Measurements from ENCODE around the gene ZNF677.
"Not testable (repeated sequence)": the region's sequence is repeated elsewhere in the genome, so short reads cannot be mapped to it uniquely, and the experiment has no call there.

Gene ZNF677

DNA sequence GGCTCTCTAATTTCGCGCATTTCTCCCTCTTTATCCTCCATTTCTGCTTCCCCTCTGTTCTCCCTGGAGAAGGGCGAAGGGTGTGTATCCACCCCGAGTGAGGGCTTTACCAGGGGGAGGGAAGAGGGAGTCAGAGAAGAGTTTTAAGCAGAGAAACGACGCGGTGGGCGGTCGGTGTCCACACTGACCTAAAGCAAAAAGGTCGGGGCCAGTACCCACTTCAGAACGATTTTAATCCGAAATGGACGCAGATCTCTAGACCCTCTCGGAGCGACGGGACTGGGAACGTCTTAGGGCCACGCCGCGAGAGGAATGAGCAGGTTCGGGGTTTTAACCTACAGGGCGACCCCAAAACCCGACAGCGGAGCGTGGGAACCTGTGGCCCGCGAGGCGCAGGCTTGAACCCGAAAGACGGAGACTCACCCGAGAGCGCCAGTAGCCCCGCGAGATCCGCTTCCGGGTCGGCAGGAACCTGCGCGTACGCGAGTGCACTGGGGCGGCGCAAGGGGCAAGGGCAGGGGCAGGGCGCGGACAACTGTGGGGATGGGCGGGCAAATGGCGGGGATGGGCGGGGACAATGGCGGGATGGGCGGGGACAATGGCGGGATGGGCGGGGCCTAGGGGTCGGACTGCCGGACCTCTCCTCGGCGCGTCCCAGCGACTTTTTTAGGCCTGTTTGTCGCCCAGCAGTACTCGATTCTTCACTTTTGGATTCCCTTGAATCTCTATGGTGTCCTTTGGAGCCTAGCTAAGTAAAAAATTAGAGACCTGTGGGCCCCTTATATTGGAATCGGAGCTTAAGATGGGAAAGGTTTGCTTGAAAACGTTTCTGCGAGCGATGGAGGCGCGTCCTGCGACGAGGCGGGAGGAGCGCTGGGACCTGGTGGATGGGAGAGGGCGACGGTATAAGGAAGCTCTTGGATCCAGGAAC is at the start of gene ZNF677:
ZNF677 (minus strand) TSS at position 463 of the 931 bp plus-strand sequence. CDS start 3,323 bp downstream, outside the sequence.
- Histone ChIP-seq H3K27me3 (replicated peaks) (no peaks in the 10 kb centered on the region), H3K4me3 (ENCODE audit: low read depth, low read length) (peak within 1 kb of the TSS; percentile 89), H3K36me3 (replicated peaks) (no peaks in the 10 kb centered on the region), H3K27ac (peak within 1 kb of the TSS; percentile 63)
- in situ Hi-C loops (cut with HindIII; ENCODE audit: low pct_ligation_motif_present, low sequenced_read_pairs), result no loop called here
- DNase-seq, result peak; percentile 70
- TF ChIP-seq, protein P1, sequence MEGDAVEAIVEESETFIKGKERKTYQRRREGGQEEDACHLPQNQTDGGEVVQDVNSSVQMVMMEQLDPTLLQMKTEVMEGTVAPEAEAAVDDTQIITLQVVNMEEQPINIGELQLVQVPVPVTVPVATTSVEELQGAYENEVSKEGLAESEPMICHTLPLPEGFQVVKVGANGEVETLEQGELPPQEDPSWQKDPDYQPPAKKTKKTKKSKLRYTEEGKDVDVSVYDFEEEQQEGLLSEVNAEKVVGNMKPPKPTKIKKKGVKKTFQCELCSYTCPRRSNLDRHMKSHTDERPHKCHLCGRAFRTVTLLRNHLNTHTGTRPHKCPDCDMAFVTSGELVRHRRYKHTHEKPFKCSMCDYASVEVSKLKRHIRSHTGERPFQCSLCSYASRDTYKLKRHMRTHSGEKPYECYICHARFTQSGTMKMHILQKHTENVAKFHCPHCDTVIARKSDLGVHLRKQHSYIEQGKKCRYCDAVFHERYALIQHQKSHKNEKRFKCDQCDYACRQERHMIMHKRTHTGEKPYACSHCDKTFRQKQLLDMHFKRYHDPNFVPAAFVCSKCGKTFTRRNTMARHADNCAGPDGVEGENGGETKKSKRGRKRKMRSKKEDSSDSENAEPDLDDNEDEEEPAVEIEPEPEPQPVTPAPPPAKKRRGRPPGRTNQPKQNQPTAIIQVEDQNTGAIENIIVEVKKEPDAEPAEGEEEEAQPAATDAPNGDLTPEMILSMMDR (IDR thresholded peaks at IDR 0.05; ENCODE audit: low read depth, low read length, missing control alignments), result no peak

DNA sequence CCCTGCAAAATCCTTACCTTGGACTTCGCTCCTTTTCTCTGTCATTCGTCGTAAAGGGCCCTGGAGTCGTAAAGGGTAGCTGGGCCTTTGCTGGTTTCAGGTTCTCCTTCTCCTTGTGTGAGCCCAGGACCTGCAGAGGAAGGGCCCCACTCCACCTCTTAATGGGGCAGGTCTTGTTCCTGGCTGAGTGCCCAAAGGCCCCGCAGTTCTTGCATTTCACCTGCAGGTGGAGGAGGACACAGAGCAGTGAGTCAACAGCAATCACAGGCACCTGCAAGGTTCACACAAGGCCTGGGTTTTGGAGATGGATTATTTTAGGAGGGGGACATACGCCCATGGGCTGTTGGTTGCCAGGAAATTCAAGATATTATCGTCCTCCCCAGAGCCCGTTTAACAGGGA is 46.7 kb upstream of the ZNF677 start:
- H3K4me3 ChIP-seq (ENCODE audit: low read depth, low read length); DNase-seq; H3K27ac ChIP-seq; H3K27me3 ChIP-seq (replicated peaks); H3K36me3 ChIP-seq (replicated peaks); in situ Hi-C loops (cut with HindIII; ENCODE audit: low pct_ligation_motif_present, low sequenced_read_pairs): not testable (repeated sequence)

DNA sequence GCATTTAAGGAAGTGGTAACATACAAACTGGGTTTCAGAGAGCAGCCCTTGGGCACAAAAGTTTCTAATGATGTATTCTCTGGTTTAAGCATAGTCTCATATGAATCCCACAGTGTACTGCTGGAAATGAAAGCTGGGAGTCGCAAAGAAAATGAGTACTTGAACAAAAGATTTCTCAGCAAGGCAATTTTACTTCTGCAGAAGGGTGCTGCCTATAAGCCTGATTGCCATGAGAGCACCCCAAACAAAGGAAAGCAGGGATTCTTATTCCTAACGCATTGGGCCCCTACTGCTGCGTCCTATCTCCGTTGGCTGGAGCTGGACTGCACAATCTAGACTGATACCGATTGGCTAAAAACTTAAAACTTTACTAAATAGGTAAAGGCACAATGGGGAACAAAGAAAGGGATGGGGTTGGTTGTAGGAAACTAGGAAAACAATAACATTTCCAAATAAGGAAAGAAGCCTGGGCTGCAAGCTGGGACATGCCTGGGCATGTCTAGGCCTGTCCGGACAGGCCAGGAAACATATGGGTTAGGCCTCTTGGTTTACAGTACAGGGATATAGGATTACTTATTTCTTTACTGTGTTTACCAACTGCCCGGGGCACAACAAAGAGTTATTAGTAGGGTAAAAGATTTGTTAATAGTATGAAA is 40.2 kb upstream of the ZNF677 start:
- Histone ChIP-seq H3K36me3 (replicated peaks) (no peaks in the 10 kb centered on the region), H3K4me3 (ENCODE audit: low read depth, low read length) (no peak overlapping the region), H3K27me3 (replicated peaks) (no peaks in the 10 kb centered on the region), H3K27ac (no peak overlapping the region)
- in situ Hi-C loops (cut with HindIII; ENCODE audit: low pct_ligation_motif_present, low sequenced_read_pairs), result no loop called here
- TF ChIP-seq, protein P1 (IDR thresholded peaks at IDR 0.05; ENCODE audit: low read depth, low read length, missing control alignments), result no peak
- no peak for DNase-seq

DNA sequence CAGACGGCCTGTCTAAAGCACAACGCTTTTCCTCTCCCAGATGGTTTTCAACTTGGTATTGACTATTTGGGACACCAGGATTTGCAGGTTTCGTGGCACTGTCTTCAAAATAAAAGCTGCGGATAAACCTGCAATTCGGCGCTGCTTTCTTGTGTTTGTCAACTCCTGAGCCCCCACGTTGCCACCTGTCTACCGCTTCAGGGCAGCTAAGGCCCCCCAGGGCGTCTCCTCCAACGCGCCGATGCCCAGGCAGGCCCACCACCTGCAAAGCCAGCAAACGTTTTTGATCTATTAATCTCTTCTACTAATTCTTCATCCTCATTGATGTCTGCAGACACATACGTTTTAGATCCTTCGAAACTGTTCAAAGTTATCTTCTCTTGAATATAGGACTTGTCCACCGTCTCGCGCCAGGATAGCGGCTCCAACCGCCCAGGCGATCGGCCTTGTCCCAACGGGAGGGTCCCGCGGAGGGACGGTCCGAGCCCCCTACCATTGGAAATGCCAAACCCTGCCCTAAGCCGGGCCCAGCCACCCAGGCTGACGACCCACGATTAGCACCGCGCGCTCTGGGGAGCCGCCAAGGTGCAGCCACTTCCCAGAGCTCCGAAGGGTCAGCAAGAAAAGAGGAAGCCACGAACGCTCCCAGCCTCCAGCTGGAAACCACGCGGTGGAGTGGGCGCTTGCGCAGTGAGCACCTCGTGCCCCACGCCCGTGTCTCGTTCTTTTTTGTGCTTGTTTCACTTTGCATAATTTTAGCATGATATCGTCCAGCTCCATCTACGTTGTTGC is 36.3 kb upstream of the ZNF677 start:
- in situ Hi-C loops (cut with HindIII; ENCODE audit: low pct_ligation_motif_present, low sequenced_read_pairs), result no loop called here
- no peak overlapping the region for H3K4me3 ChIP-seq (ENCODE audit: low read depth, low read length)
- no peaks in the 10 kb centered on the region for H3K36me3 ChIP-seq (replicated peaks)
- no peak overlapping the region for H3K27ac ChIP-seq
- TF ChIP-seq, protein P1 (IDR thresholded peaks at IDR 0.05; ENCODE audit: low read depth, low read length, missing control alignments), result no peak
- no peaks in the 10 kb centered on the region for H3K27me3 ChIP-seq (replicated peaks)
- no peak for DNase-seq

DNA sequence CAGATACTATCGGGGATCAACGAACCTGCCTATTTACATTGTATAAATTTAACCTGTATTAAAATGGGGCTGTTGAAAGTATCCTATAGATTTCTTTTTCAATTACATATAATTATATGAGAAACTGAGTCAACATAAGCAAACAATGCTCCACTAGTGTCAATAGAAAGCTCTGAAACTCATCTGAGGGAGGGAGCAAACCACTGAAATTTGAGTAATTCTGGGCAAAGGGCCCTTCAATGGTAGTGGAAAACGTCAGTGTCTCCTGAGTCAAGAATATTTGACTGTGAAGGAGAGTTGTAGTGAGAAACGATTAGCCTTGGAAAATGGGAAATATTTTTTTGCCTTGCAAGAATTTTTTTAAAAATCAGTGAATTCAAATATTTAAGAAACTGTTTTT is 30.4 kb upstream of the ZNF677 start:
- Histone ChIP-seq H3K27ac (no peak overlapping the region), H3K36me3 (replicated peaks) (no peaks in the 10 kb centered on the region), H3K27me3 (replicated peaks) (no peaks in the 10 kb centered on the region), H3K4me3 (ENCODE audit: low read depth, low read length) (no peak overlapping the region)
- in situ Hi-C loops (cut with HindIII; ENCODE audit: low pct_ligation_motif_present, low sequenced_read_pairs), result no loop called here
- DNase-seq, result no peak
- TF ChIP-seq, protein P1 (IDR thresholded peaks at IDR 0.05; ENCODE audit: low read depth, low read length, missing control alignments), result no peak

DNA sequence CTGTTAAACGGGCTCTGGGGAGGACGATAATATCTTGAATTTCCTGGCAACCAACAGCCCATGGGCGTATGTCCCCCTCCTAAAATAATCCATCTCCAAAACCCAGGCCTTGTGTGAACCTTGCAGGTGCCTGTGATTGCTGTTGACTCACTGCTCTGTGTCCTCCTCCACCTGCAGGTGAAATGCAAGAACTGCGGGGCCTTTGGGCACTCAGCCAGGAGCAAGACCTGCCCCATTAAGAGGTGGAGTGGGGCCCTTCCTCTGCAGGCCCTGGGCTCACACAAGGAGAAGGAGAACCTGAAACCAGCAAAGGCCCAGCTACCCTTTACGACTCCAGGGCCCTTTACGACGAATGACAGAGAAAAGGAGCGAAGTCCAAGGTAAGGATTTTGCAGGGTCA is 27.3 kb upstream of the ZNF677 start:
- H3K27me3 ChIP-seq (replicated peaks); in situ Hi-C loops (cut with HindIII; ENCODE audit: low pct_ligation_motif_present, low sequenced_read_pairs); H3K4me3 ChIP-seq (ENCODE audit: low read depth, low read length); H3K27ac ChIP-seq; H3K36me3 ChIP-seq (replicated peaks); DNase-seq: not testable (repeated sequence)
